ENCODE results near the gene PAX8.
"Not testable (repeated sequence)": the region's sequence is repeated elsewhere in the genome, so short reads cannot be mapped to it uniquely, and the experiment has no call there.

The PAX8 gene

DNA sequence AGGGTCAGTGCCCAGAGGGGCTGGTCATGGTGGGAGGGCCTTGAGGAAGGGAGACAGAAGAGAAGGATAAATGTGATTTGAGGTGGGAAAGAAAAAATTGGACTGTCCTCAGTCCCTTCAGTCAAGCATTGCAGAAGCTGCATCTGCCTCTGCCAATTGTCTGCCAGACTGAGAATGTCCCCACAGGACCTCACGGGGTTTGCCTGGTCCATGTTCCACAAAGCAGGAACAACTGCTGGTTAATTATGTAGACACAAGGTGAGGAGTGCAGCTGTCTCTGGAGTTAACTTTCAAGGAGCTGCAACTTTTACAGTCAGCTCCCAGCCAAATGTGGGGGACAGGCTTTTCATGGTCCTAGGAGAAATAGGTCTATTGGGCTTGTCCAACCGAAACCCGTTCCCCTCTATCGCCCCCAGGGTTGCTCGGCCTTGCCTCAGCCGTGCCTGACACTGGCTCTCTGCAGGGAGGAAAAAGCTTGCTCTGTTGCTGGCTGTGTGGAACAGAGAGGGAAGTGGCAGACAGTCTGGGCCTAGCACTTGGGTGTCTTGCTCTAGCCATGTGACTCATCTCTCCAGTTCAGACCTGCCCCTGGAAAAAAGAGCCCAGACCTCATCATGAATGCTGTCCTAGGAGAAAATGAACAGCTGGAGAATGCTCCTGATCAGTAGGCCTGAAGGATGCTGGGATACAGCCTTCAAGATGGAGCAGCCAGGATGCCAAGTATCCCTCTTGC, 31.1 kb upstream of the PAX8 start:
- no peak overlapping the region for H3K4me2 ChIP-seq (ENCODE audit: low read depth, low read length, poor library complexity, severe bottlenecking)
- H3K9me2 ChIP-seq (replicated peaks; ENCODE audit: low read depth, low read length), result no peaks in the 10 kb centered on the region

DNA sequence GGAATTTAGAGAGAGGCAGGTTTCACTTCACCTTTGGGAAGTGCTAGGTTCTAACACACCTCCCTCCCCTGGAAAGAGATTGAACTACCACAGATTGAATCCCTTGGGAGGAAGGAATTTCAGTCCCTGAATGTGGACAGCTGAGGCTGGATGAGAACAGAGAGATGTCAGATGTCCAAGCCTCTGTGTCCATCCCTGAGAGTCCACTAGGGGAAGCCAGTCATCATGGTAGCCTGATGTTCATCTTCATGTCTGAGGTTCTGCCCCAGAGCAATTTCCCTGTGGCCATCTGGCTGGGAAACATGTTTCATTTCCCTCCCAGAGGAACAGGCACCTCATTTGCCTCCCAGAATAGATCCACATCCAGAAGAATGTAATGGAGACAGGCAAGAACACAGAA, 30.1 kb upstream of the PAX8 start:
- not testable (repeated sequence) for H3K4me3 ChIP-seq (ENCODE audit: low read length, poor library complexity, severe bottlenecking); H3K9me3 ChIP-seq (ENCODE audit: insufficient read depth, low read depth, low read length); H3K9me2 ChIP-seq (replicated peaks; ENCODE audit: low read depth, low read length); H3K27me3 ChIP-seq (ENCODE audit: insufficient read depth, low read length, poor library complexity, severe bottlenecking); H3K9ac ChIP-seq (ENCODE audit: low read depth, low read length, poor library complexity, severe bottlenecking); H3K79me2 ChIP-seq (ENCODE audit: insufficient read depth, low read length); H4K20me1 ChIP-seq (ENCODE audit: insufficient read depth, low read length, poor library complexity, severe bottlenecking); H3K36me3 ChIP-seq (ENCODE audit: insufficient read depth, low read length); H2AFZ ChIP-seq (ENCODE audit: low read length); H3F3A ChIP-seq (ENCODE audit: low read depth); H3K4me2 ChIP-seq (ENCODE audit: low read depth, low read length, poor library complexity, severe bottlenecking); H3K4me1 ChIP-seq (ENCODE audit: insufficient read depth, low read length, poor library complexity, severe bottlenecking)

More for the DNA sequence above, 31.1 kb upstream of the PAX8 start:
- Histone ChIP-seq H3K9me3 (ENCODE audit: insufficient read depth, low read depth, low read length) (no peaks in the 10 kb centered on the region), H3K4me3 (ENCODE audit: low read length, poor library complexity, severe bottlenecking) (no peak overlapping the region), H4K20me1 (ENCODE audit: insufficient read depth, low read length, poor library complexity, severe bottlenecking) (no peaks in the 10 kb centered on the region), H3K27me3 (ENCODE audit: insufficient read depth, low read length, poor library complexity, severe bottlenecking) (no peaks in the 10 kb centered on the region), H3K36me3 (ENCODE audit: insufficient read depth, low read length) (no peaks in the 10 kb centered on the region), H3K9ac (ENCODE audit: low read depth, low read length, poor library complexity, severe bottlenecking) (no peak overlapping the region), H3K4me1 (ENCODE audit: insufficient read depth, low read length, poor library complexity, severe bottlenecking) (no peaks in the 10 kb centered on the region), H3F3A (ENCODE audit: low read depth) (no peaks in the 10 kb centered on the region), H2AFZ (ENCODE audit: low read length) (no peak overlapping the region), H3K79me2 (ENCODE audit: insufficient read depth, low read length) (no peaks in the 10 kb centered on the region)
- TF ChIP-seq, protein P1, sequence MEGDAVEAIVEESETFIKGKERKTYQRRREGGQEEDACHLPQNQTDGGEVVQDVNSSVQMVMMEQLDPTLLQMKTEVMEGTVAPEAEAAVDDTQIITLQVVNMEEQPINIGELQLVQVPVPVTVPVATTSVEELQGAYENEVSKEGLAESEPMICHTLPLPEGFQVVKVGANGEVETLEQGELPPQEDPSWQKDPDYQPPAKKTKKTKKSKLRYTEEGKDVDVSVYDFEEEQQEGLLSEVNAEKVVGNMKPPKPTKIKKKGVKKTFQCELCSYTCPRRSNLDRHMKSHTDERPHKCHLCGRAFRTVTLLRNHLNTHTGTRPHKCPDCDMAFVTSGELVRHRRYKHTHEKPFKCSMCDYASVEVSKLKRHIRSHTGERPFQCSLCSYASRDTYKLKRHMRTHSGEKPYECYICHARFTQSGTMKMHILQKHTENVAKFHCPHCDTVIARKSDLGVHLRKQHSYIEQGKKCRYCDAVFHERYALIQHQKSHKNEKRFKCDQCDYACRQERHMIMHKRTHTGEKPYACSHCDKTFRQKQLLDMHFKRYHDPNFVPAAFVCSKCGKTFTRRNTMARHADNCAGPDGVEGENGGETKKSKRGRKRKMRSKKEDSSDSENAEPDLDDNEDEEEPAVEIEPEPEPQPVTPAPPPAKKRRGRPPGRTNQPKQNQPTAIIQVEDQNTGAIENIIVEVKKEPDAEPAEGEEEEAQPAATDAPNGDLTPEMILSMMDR (conservative IDR thresholded peaks at IDR 0.05; ENCODE audit: low read length), result no peak
- TF ChIP-seq EZH2phosphoT487 (IDR thresholded peaks at IDR 0.05; ENCODE audit: borderline replicate concordance), result no peak

DNA sequence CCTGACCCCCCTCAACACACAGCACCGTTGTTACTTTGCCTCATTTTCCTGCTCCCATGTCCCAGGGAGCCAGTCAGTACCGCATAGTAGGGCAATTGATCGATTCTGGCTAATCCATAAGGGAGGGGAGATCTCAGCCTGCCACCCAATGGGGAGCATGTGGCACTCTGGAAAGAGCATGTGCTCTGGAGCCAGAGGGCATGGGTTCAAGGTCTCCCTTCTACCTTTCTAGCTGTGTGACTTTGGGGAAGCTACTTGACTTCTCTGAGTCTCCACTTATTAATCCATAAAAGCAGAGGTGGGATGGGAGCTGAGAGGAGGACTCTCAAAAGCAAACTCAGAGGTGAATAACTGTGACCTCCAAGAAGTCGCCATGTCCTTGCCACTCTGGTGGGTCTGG, 27.5 kb upstream of the PAX8 start:
- not testable (repeated sequence) for H3K4me1 ChIP-seq (ENCODE audit: insufficient read depth, low read length, poor library complexity, severe bottlenecking); H3K9me2 ChIP-seq (replicated peaks; ENCODE audit: low read depth, low read length); H3K27me3 ChIP-seq (ENCODE audit: insufficient read depth, low read length, poor library complexity, severe bottlenecking); H3K79me2 ChIP-seq (ENCODE audit: insufficient read depth, low read length); H3F3A ChIP-seq (ENCODE audit: low read depth); H4K20me1 ChIP-seq (ENCODE audit: insufficient read depth, low read length, poor library complexity, severe bottlenecking); H3K4me2 ChIP-seq (ENCODE audit: low read depth, low read length, poor library complexity, severe bottlenecking); H3K4me3 ChIP-seq (ENCODE audit: low read length, poor library complexity, severe bottlenecking); H3K36me3 ChIP-seq (ENCODE audit: insufficient read depth, low read length); H2AFZ ChIP-seq (ENCODE audit: low read length); H3K9me3 ChIP-seq (ENCODE audit: insufficient read depth, low read depth, low read length); H3K9ac ChIP-seq (ENCODE audit: low read depth, low read length, poor library complexity, severe bottlenecking)

DNA sequence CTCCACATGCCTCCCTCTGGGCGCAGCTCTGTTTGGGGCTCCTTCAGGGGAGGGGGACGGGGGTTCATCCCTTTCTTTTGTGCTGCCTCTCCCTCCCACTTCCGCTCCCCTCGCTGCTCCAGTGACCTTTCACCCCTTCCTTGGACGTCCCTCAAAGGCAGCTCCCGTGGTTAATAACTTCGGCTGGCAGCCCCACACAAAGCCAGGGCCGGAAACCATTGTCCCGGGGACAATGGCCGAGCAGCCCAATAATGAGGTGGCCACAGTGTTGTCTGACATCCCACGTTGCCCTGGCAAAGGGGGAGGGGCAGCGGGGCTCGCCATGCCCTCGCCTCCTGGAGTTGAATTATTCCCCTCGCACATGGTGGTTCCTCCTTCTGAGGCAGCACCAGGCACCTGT, 27.0 kb upstream of the PAX8 start:
- H3K9ac ChIP-seq (ENCODE audit: low read depth, low read length, poor library complexity, severe bottlenecking); H3K4me3 ChIP-seq (ENCODE audit: low read length, poor library complexity, severe bottlenecking): not testable (repeated sequence)

More for the DNA sequence above, 27.0 kb upstream of the PAX8 start:
- H2AFZ ChIP-seq (ENCODE audit: low read length); H3K79me2 ChIP-seq (ENCODE audit: insufficient read depth, low read length); H3K4me1 ChIP-seq (ENCODE audit: insufficient read depth, low read length, poor library complexity, severe bottlenecking); H3K27me3 ChIP-seq (ENCODE audit: insufficient read depth, low read length, poor library complexity, severe bottlenecking); H3K4me2 ChIP-seq (ENCODE audit: low read depth, low read length, poor library complexity, severe bottlenecking); H3K9me2 ChIP-seq (replicated peaks; ENCODE audit: low read depth, low read length); H3K36me3 ChIP-seq (ENCODE audit: insufficient read depth, low read length); H4K20me1 ChIP-seq (ENCODE audit: insufficient read depth, low read length, poor library complexity, severe bottlenecking); H3F3A ChIP-seq (ENCODE audit: low read depth); H3K9me3 ChIP-seq (ENCODE audit: insufficient read depth, low read depth, low read length): not testable (repeated sequence)
